Natural killer cell (primary cell): Measurements from ENCODE around the gene SEMA5A. TPM values are rescaled to one million over a fixed set of nuclear protein-coding genes. Genes with fewer than 3 reads are reported as not detected.

ENCODE experiments used
- ATAC-seq, 3 donors: fragments of 150-1000 bp in 2 of 3; fragments of 200-7000 bp in 1 of 3; cut with Tn5 transposase; 1 replicate in 1 of 3; 2 replicates in 2 of 3; pipeline ENCODE4 v1.10.0; 2021; ENCODE audit warnings: mild to moderate bottlenecking in 2 of 3, moderate library complexity in 2 of 3
- DNase-seq, 2 donors: peaks; one replicate each; pipeline versions ENCODE4 v3.0.0 to v3.0.0-alpha.2; 2013 to 2021; ENCODE audit warnings: mixed read lengths in 1 of 2
- H3K27ac ChIP-seq: one replicate; pipeline ENCODE4 v1.5.1; 2013; ENCODE audit warnings: mild to moderate bottlenecking, low read length
- H3K27me3 ChIP-seq: one replicate; pipeline ENCODE4 v1.6.1; 2013; ENCODE audit warnings: low read length; ENCODE audit not compliant: control insufficient read depth, insufficient read depth
- H3K36me3 ChIP-seq: one replicate; pipeline ENCODE4 v1.6.1; 2013; ENCODE audit warnings: low read length; ENCODE audit not compliant: control insufficient read depth, insufficient read depth
- H3K4me1 ChIP-seq: one replicate; pipeline ENCODE4 v1.6.1; 2013; ENCODE audit warnings: low read length; ENCODE audit not compliant: control insufficient read depth, insufficient read depth
- H3K4me3 ChIP-seq: one replicate; pipeline ENCODE4 v1.5.1; 2013; ENCODE audit warnings: low read length
- H3K9me3 ChIP-seq: one replicate; pipeline ENCODE4 v1.6.1; 2013; ENCODE audit warnings: low read length; ENCODE audit not compliant: control insufficient read depth, insufficient read depth
- H3K27ac Mint-ChIP-seq, 2 donors: one replicate each; pipeline ENCODE4 v1.8.0; 2022; ENCODE audit warnings: mild to moderate bottlenecking in 2 of 2, mixed read lengths in 2 of 2, moderate library complexity in 1 of 2
- H3K27me3 Mint-ChIP-seq, 2 donors: one replicate each; pipeline ENCODE4 v1.8.0; 2022; ENCODE audit warnings: low read depth in 2 of 2, mixed read lengths in 2 of 2
- H3K36me3 Mint-ChIP-seq: one replicate; pipeline ENCODE4 v1.8.0; 2022; ENCODE audit warnings: mixed read lengths
- H3K4me1 Mint-ChIP-seq, 2 donors: one replicate each; pipeline ENCODE4 v1.8.0; 2022; ENCODE audit warnings: mixed read lengths in 2 of 2
- H3K4me3 Mint-ChIP-seq: one replicate; pipeline ENCODE4 v1.8.0; 2022; ENCODE audit warnings: mild to moderate bottlenecking, moderate library complexity, mixed read lengths
- H3K9me3 Mint-ChIP-seq, 2 donors: one replicate each; pipeline ENCODE4 v1.8.0; 2022; ENCODE audit warnings: mixed read lengths in 2 of 2
- CTCF ChIP-seq: fragments of 200-600 bp; IDR thresholded peaks from one replicate; pipeline ENCODE4 v1.8.0; 2022; ENCODE audit warnings: antibody characterized with exemption
- WGBS: methylation state at CpG from one replicate; pipeline ENCODE4 v1.1.7; 2013; ENCODE audit warnings: missing lambda C conversion rate; ENCODE audit not compliant: insufficient coverage; 5-methylcytosine and 5-hydroxymethylcytosine counted together
- intact Hi-C: fragments of 100-400 bp; cut with micrococcal nuclease; formaldehyde crosslinking; loops from one replicate; pipeline ENCODE4 v1.14.2; 2022
- total RNA-seq, 4 donors: library from RNA; stranded (reverse); fragments of 120-200 nt in 1 of 4; gene quantifications; one replicate each; pipeline versions ENCODE4 v1.2.3 to v1.2.4, GENCODE V29; 2013 to 2022

The SEMA5A gene
- total RNA-seq, 3 donors from 2014 or later (not counting 1 experiment from before 2014, with no cell fraction given), result 0.15 TPM; not detected in 2

GRCh38 chr5:9332026-9332425, 213.8 kb downstream of the SEMA5A start:
- Mint-ChIP-seq H3K27me3 (no peaks in the 10 kb centered on the region), H3K27ac (no peak overlapping the region), H3K36me3 (no peaks in the 10 kb centered on the region), H3K4me1 (peaks cover 0 to 5% of the 10 kb centered on the region in 2 donors), H3K4me3 (no peak overlapping the region), H3K9me3 (peaks cover 9 to 16% of the 10 kb centered on the region in 2 donors)
- Histone ChIP-seq H3K36me3 (no peaks in the 10 kb centered on the region), H3K4me1 (no peaks in the 10 kb centered on the region), H3K27ac (no peak overlapping the region), H3K9me3 (no peaks in the 10 kb centered on the region), H3K27me3 (no peaks in the 10 kb centered on the region), H3K4me3 (no peak overlapping the region)
- no peak for TF ChIP-seq CTCF
- DNase-seq (no peak), ATAC-seq (peak in 1 of 3 donors; percentile 14)
- 88% methylated on average over 4 of the region's 4 CpGs for WGBS
- intact Hi-C loops, result no loop called here

- no CpG with 5 or more reads among the region's 1 CpG for WGBS
- peaks cover 9 to 16% of the 10 kb centered on the region in 2 donors for H3K9me3 Mint-ChIP-seq
- H3K27me3 ChIP-seq, result no peaks in the 10 kb centered on the region
- H3K4me3 ChIP-seq, result no peak overlapping the region
- no peak overlapping the region for H3K27ac Mint-ChIP-seq
- no peak for DNase-seq
- TF ChIP-seq CTCF, result no peak
- H3K4me3 Mint-ChIP-seq, result no peak overlapping the region
- peaks cover 0 to 5% of the 10 kb centered on the region in 2 donors for H3K4me1 Mint-ChIP-seq
- H3K9me3 ChIP-seq, result no peaks in the 10 kb centered on the region
- no peaks in the 10 kb centered on the region for H3K27me3 Mint-ChIP-seq
- H3K4me1 ChIP-seq, result no peaks in the 10 kb centered on the region
- intact Hi-C loops, result no loop called here
- no peaks in the 10 kb centered on the region for H3K36me3 ChIP-seq
- no peak overlapping the region for H3K27ac ChIP-seq
- H3K36me3 Mint-ChIP-seq, result no peaks in the 10 kb centered on the region
- ATAC-seq, result no peak
These were observed 214.5 kb downstream of the SEMA5A start for GRCh38 chr5:9331372-9331771.

GRCh38 chr5:9329125-9329524, 216.8 kb downstream of the SEMA5A start:
- DNase-seq, result no peak
- H3K36me3 Mint-ChIP-seq, result no peaks in the 10 kb centered on the region
- intact Hi-C loops, result no loop called here
- H3K4me3 Mint-ChIP-seq, result peak overlapping the region; percentile 5
- TF ChIP-seq CTCF, result no peak
- Histone ChIP-seq H3K27ac (no peak overlapping the region), H3K4me3 (no peak overlapping the region), H3K36me3 (no peaks in the 10 kb centered on the region), H3K27me3 (no peaks in the 10 kb centered on the region), H3K9me3 (no peaks in the 10 kb centered on the region), H3K4me1 (no peaks in the 10 kb centered on the region)
- peak overlapping the region in 1 of 2 donors; percentile 63 for H3K27ac Mint-ChIP-seq
- H3K4me1 Mint-ChIP-seq, result peaks cover 0 to 5% of the 10 kb centered on the region in 2 donors
- peak in 1 of 3 donors; percentile 48 for ATAC-seq
- H3K27me3 Mint-ChIP-seq, result no peaks in the 10 kb centered on the region
- H3K9me3 Mint-ChIP-seq, result peaks cover 5 to 12% of the 10 kb centered on the region in 2 donors
- WGBS, result 59% methylated on average over 4 of the region's 4 CpGs

GRCh38 chr5:9325549-9325948, 220.3 kb downstream of the SEMA5A start:
- no peaks in the 10 kb centered on the region for H3K27me3 ChIP-seq
- H3K4me3 ChIP-seq, result no peak overlapping the region
- Mint-ChIP-seq H3K27me3 (no peaks in the 10 kb centered on the region), H3K4me3 (no peak overlapping the region), H3K27ac (no peak overlapping the region), H3K9me3 (peaks cover 7 to 11% of the 10 kb centered on the region in 2 donors), H3K36me3 (no peaks in the 10 kb centered on the region), H3K4me1 (peaks cover 0 to 5% of the 10 kb centered on the region in 2 donors)
- no peak for TF ChIP-seq CTCF
- no peaks in the 10 kb centered on the region for H3K36me3 ChIP-seq
- 91% methylated on average over 2 of the region's 4 CpGs for WGBS
- no peaks in the 10 kb centered on the region for H3K4me1 ChIP-seq
- no peak for ATAC-seq
- no peak for DNase-seq
- no peak overlapping the region for H3K27ac ChIP-seq
- intact Hi-C loops, result no loop called here
- H3K9me3 ChIP-seq, result no peaks in the 10 kb centered on the region
